Endometrial microvascular endothelial cells (primary cell): ENCODE results near the gene NAA35. TPM values are rescaled to one million over a fixed set of nuclear protein-coding genes. Genes with fewer than 3 reads are reported as not detected.
"Not testable (repeated sequence)": the region's sequence is repeated elsewhere in the genome, so short reads cannot be mapped to it uniquely, and the experiment has no call there.

ENCODE experiments used
- in situ Hi-C: cut with HindIII; loops from 2 replicates; pipeline ENCODE4 v1.10.0; 2017; ENCODE audit warnings: low sequenced_read_pairs, low pct_unique_long_range_greater_than_20kb; ENCODE audit errors: inconsistent ontology term
- total RNA-seq: library from RNA; depleted of rRNA; stranded (reverse); fragments of >200 nt; gene quantifications from one replicate; pipeline ENCODE4 v1.2.3, GENCODE V29; 2015; ENCODE audit errors: inconsistent ontology term

The NAA35 gene
- total RNA-seq, 1 donor from 2014 or later = 17.7 TPM

DNA sequence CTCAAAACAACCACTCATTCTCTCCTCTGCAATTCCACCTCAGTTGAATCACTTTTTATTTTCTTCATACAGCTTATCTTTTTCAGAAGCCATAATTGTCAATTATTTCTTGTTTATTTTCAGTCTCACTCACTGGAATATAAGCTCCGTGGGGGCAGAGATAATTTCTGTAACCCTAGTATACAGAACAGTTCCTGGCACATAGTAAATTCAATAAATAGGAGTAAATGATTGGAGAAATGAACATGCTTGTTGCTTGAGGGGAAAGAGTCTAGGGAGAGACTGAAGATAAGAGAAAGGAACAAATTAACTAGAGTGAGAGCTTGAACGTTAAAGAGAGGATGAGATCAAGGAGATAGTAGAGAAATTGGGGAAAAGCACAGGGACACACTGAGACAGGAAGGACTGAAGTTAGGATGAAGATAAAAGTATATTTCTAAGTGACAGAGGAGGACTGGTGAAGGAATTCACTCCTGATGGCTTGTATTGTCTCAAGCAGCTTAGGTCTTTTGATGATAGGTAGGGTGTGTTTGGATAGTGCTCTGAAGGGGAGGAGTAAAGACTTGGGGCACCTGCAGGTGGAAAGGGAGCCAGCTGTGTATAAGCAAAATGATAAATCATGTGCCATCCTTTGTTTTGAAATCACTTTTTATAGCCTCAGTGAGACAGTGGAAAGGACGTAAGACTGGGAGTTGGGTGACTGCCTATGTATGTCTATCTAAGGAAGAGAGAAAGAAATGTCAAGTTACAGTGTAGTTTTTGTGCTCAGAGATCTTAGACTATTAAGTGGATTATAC is 2.2 kb downstream of the NAA35 start:
- in situ Hi-C loops = no loop called here

GRCh38 chr9:85943757-85944430 is 2.9 kb downstream of the NAA35 start:
- in situ Hi-C loops = no loop called here

DNA sequence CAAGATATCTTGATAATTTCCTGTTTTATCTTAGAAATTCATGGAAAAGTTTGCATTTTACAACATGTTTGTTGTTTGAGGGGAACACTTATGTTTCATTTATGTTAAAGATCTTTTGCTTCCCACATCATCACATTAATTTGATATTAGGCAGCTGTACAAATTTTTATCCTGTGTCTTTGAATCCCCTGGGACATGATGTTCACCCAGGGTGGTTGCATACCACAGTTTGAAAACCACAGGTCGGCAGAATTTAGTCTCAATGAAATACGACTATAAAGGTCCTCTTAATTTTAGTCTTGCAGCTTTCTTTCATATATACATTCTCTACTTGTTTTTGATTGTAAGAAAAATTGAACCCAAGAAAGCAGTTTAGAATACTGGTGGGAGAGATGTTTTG is 3.7 kb downstream of the NAA35 start:
- in situ Hi-C loops = no loop called here

DNA sequence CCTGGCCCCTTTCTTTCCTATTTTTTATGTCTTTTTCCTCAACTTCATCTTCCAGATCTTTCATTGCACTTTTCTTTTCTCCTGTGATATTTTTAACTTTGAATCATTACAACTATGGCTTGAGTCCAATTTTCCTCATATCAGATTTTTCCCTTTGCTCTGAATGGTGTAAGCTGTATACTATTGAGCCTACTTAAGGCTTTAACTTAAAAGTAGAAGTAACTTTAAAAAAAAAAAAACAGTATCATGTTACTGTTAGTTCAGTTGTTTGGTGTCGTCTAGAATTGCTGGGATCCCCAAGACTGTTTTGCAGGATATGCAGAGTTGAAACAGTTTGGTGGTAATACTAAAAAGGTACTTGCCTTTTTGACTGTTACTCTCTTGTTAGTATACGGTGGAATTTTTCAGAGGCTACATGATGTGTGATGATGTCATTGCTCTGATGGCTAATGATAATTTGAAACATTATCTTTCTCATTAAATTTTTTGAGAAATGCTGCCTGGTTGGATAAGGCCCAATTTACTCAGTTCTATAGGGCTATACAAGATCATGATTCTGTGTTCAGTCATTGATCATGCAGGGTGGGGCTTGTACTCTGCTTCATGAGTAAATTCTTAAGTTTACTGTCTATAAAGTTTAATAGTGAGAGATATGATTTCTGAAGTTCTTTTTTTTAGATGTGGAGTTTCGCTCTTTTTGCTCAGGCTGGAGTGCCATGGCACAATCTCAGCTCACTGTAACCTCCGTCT is 8.8 kb downstream of the NAA35 start:
- in situ Hi-C loops = no loop called here

GRCh38 chr9:85959955-85960354 is 19.0 kb downstream of the NAA35 start:
- in situ Hi-C loops = no loop called here

- in situ Hi-C loops = no loop called here
Observed at GRCh38 chr9:85960688-85961093, 19.7 kb downstream of the NAA35 start.

GRCh38 chr9:85964526-85964925 is 23.6 kb downstream of the NAA35 start:
- in situ Hi-C loops = no loop called here

DNA sequence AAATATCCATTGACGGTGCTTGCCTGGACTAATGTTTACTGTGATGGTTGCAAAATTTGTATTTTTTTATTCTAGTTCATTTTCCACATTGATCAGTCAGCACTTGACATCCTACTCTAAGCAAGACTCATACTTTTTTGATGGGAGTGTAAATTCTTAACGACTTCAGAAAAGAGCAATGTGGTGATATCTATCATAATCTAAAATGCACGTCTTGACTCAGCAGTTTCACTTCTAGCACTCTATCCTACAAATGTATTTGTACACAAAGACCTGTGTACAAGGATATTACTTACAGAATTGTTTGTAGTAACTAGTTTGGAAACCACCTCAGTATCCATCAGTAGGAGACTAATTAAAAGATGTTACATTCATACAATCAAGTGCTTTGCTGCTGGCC is 24.0 kb downstream of the NAA35 start:
- in situ Hi-C loops = no loop called here

DNA sequence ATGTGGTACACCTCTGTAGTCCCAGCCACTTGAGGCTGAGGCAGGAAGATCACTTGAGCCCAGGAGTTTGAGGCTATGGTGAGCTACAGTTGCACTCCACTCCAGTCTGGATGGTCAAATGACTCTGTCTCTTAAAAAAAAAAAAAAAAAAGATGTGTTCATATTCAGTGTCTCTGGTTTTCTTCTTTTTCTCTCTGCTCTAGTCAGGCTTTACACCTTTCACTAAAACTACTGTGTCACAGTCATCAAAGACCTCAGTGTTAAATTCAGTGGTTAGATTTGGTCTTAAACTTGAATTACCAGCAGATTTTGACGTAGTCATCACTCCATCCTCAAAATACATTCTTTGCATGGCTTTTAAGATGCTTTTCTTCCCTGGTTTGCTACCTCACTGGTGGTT is 28.8 kb downstream of the NAA35 start:
- in situ Hi-C loops = no loop called here

DNA sequence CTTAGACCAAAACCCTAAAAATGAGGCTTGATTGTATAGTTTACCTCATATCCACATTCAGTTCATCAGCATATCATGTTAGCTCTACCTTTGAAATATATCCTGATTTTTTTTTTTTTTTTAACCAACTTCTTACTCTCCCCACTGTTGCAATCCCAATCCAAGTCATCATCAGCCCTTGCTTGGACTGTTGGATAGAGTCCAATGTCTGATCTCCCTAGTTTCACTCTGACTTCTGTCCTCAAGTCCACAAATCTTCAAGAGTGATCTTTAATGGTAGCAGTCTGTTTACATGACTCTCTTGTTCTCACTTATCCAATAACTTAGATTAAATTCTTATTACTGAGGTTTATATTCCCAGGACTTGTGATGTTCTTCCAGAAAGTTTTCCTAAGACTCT is 30.8 kb downstream of the NAA35 start:
- in situ Hi-C loops = no loop called here

DNA sequence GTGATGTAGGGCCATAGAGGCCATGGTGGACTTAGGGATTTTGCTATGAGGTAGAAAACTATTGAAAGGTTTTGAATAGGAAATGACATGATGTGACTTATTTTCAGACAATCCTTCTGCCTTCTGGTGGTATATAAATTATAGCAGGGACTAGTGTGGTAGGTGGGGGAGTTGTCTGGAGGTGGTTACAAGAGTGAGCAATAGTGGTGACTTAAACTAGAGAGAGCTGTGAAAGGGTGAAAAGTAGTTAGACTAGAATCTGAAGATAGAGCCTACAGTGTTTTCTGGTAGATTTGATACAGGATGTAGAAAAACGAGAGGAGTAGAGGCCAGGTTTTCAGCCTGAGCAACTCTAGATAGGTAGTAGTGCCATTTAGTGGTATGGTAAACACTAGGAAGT is 32.3 kb downstream of the NAA35 start:
- in situ Hi-C loops = no loop called here

GRCh38 chr9:85974055-85974547 is 33.2 kb downstream of the NAA35 start:
- in situ Hi-C loops = not testable (repeated sequence)

- in situ Hi-C loops = no loop called here
Observed at GRCh38 chr9:85978496-85978895, 37.5 kb downstream of the NAA35 start.

DNA sequence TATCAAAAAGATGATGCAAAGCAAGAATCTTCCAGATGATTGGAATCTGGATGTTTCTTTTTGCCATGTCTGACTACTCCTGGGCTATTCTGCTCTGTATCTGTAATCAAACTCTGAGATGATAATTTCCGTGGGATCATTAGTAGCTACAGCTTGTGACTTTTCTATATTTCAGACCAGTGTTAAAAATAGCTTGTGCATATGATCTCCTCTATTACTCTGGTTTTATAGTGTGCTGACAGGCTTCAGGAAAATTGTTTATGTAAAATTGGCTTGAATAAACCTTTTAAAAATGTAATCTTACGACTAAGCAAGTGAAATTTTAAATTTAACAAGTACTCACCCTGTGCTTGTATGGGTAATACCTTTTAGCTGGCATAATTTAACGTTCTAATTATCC is 40.4 kb downstream of the NAA35 start:
- in situ Hi-C loops = no loop called here

GRCh38 chr9:85984457-85984856 is 43.5 kb downstream of the NAA35 start:
- in situ Hi-C loops = no loop called here

DNA sequence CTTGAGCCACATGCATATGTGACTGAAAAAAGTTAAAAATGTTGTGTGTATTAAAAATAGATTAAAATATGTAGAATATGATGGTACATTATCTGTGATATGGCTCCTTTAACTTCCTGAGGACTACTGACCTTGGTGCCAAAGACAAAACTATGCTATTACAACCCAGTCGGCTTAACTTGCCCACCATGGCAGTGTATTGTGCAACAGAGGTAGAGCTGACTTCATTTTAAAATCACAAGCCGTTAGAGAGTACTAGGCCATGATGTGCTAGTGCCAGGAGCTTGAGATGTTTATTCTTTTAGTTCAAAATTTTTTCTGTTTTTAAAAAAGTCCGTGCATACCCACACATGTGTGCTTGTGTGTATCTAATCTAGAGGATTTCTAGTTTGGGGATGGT is 46.3 kb downstream of the NAA35 start:
- in situ Hi-C loops = no loop called here

DNA sequence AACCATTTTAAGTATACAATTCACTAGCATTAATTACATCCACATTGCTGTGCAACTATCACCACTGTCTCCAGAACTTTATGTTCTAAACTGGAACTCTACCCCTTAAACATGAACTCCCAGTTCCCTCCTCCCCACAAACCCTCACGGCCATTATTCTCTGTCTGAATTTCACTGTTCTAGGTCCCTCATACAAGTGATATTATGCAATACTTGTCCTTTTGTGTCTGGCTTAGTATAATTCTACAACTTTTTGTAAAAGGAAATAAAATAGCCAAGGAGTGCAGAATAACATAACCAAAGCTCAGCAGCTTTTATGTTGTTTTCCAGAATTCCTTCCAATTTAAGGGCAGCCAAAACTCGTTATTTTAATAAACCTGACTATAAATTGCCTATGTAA is 53.2 kb downstream of the NAA35 start:
- in situ Hi-C loops = no loop called here

GRCh38 chr9:85995097-85995496 is 54.2 kb downstream of the NAA35 start:
- in situ Hi-C loops = no loop called here

GRCh38 chr9:85995599-85995998 is 54.7 kb downstream of the NAA35 start:
- in situ Hi-C loops = no loop called here
